ENCODE data around the gene SLC9A9.

GRCh38 chr3:143771939-143772338 lies 76.3 kb downstream of the SLC9A9 start:
- TF ChIP-seq CTCF (IDR thresholded peaks at IDR 0.05) (no peak), POLR2AphosphoS5 (IDR thresholded peaks at IDR 0.05) (no peak)

Data from esophagus muscularis mucosa (tissue), 3 donors.